Adipose tissue (tissue), 3 donors: ENCODE results near the gene MYORG. TPM values are rescaled to one million over a fixed set of nuclear protein-coding genes. Genes with fewer than 3 reads are reported as not detected.

Source experiments
- H3K27ac ChIP-seq: one replicate; pipeline ENCODE4 v1.5.1; 2013; ENCODE audit warnings: low read depth, low read length
- whole genome bisulfite sequencing, 3 donors: extraction: QIAGEN DNeasy Blood & Tissue Kit; methylation state at CpG; one replicate each; pipeline ENCODE4 v1.1.7; 2013; 5-methylcytosine and 5-hydroxymethylcytosine counted together
- polyA plus RNA-seq, 3 donors: library from polyadenylated mRNA; stranded (reverse); fragments of 200-250 nt; gene quantifications; one replicate each; pipeline ENCODE4 v1.2.3, GENCODE V29; 2013
- donor health status: healthy with polysubstance abuse.
- donor health status: Bipolar disorder and iron deficiency.
- donor health status: healthy.

Gene MYORG
- polyA plus RNA-seq, 3 donors = 5.2 to 12.1 (median 6.1) TPM

DNA sequence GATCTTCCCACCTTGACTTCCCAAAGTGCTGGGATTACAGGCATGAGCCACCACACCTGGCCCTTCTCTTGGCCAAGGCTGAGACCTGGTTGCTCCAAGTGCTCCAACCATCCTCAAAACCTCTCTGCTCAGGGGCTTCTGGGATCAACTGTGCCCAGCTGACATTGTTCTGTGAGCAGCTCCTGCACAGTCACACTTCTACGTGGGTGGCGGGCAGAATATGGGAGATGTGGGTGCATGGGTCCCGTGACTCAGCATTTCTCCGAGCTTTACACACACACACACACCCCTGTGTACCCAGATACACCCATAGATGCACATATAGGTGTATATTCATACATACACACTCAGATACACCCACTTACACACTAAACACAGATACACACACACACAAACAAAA is 10.5 kb upstream of the MYORG start:
- 80 to 91% (median 81%) methylated on average over 4 of the region's 4 CpGs for WGBS, 3 donors
- no peak overlapping the region for H3K27ac ChIP-seq

- H3K27ac ChIP-seq = no peak overlapping the region
- WGBS, 3 donors = 85 to 91% (median 89%) methylated on average over 3 of the region's 3 CpGs
Measured at GRCh38 chr9:34386656-34387055, 10.0 kb upstream of the MYORG start.

DNA sequence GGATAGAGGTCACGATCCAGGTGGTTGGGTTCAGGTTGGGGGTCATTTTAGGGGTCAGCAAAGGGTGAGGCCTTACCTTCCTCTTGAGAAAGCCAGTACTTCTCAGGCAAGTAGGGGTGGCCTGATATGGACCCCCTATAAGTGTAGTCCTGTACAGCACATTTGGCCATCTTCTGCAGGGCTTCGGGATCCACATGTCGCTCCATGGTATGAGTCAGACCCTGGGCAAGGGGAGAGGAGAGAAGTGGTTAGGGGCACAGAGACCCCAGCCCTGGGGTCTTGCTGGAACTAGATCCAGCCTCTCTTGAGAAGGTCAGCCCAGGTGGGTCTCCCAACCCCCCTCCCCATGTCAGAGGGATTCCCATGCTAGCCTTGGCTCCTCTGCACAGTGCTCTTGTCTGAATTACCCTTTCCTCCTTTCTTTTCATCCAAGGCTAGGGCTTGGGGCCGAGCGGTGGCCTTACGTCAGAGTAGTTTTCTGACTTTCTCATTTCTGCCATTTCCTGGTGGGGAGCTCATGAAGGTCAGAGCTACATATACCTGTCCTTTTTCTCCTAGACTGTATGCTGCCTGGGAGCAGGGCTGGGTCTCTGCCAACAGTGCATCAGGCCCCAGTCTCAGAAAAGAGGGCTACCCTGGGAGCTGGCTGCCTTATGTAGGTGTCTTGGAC is 9.0 kb upstream of the MYORG start:
- no peak overlapping the region for H3K27ac ChIP-seq
- WGBS, 3 donors = 95 to 96% (median 95%) methylated on average over 6 of the region's 6 CpGs

- 75 to 77% (median 77%) methylated on average over 7 of the region's 7 CpGs for WGBS, 3 donors
- no peak overlapping the region for H3K27ac ChIP-seq
Measured at GRCh38 chr9:34384368-34385165, 7.9 kb upstream of the MYORG start.

DNA sequence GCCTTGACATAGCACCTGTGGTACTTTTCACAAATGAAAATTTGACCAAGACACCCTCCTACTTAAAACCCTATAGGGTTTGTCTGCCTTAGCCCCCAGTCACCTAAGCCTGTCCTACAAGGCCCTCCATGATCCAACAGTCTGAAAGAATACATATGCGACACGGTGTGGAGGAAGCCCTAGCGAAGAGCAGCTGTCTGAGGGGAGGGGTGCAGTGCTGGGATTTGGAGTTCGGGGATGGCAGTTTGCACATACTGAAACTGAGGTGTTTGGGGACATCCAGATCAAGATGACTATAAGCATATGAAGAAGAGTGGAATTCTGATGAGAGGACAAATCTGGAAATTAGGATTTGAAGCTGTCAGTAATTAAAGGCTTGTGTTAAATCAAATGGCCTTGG is 7.2 kb upstream of the MYORG start:
- H3K27ac ChIP-seq = no peak overlapping the region
- WGBS, 3 donors = 79 to 88% (median 85%) methylated on average over 4 of the region's 4 CpGs

- no peak overlapping the region for H3K27ac ChIP-seq
- 88 to 95% (median 89%) methylated on average over 3 of the region's 3 CpGs for WGBS, 3 donors
Measured at GRCh38 chr9:34382879-34383278, 6.2 kb upstream of the MYORG start.

GRCh38 chr9:34382054-34382453 is 5.4 kb upstream of the MYORG start:
- no peak overlapping the region for H3K27ac ChIP-seq
- WGBS, 3 donors = 85 to 95% (median 90%) methylated on average over 5 of the region's 5 CpGs

- no peak overlapping the region for H3K27ac ChIP-seq
- WGBS, 3 donors = 41 to 46% (median 45%) methylated on average over 16 to 17 of the region's 17 CpGs
Measured at GRCh38 chr9:34381323-34381722, 4.6 kb upstream of the MYORG start.

DNA sequence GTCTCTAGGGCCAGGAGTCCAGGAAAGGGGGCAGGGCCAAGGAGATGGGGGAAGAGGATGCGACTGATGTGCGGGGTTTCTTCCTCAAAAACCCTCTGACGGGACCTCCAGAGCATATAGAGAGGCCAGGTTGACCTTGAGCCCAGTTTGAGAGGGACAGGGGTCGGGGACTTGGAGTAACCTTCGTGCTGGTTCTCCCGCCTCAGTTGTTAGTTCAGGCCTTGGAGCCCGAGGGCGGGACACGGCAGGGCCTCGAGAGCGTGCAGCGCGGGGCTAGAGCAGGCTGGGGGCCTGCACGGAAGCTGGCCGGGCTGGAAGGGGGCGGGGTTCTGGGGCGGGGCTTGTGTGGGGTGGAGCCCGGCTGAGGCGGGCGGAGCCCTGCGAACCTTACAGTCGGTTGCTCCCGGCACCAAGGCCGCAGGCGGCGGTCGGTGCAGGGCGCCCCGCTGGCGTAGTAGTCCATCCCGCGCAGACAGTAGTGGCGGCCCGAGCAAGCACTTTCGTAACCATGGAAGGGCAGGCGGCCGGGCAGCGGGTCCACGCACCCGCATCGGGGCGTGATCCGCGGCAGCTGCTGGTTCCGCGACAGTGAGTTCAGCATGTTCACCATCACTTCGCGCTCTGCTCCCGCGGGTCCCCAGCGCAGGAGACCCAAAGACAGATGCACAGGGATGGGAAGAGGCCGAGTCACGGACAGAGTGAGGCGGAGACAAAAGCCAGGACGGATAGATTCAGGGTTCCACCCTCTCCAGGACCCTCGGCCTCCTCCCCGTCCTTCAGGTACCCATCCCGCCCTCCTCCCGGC is 4.0 kb upstream of the MYORG start:
- no peak overlapping the region for H3K27ac ChIP-seq
- WGBS, 3 donors = 4% methylated on average over 56 to 59 of the region's 59 CpGs

GRCh38 chr9:34380034-34380510 is 3.4 kb upstream of the MYORG start:
- 21 to 53% (median 29%) methylated on average over 24 of the region's 24 CpGs for WGBS, 3 donors
- no peak overlapping the region for H3K27ac ChIP-seq

- 5 to 9% (median 6%) methylated on average over 35 of the region's 35 CpGs for WGBS, 3 donors
- no peak overlapping the region for H3K27ac ChIP-seq
Measured at GRCh38 chr9:34379334-34380033, 2.8 kb upstream of the MYORG start.

- WGBS, 3 donors = 91 to 96% (median 94%) methylated on average over 3 of the region's 3 CpGs
- no peak overlapping the region for H3K27ac ChIP-seq
Measured at GRCh38 chr9:34378376-34379060, 1.8 kb upstream of the MYORG start.

DNA sequence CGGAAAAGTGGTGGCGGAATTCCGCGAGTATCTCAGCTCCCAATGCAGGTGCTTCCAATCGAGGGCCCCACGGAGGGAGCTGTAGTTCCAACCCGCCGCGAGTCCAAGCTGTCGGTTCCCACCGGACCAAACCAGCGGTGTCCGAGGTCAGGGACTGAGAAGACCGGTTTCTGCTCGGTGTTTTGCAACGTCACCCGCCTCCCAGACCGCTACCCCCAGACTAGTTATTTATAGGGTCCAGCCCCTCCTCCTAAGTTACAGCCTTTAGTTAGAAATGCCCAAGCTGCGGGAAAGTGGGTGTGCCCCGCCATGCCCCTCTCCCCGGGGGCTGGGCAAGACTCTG is 677 bp upstream of the MYORG start:
- H3K27ac ChIP-seq = no peak overlapping the region

GRCh38 chr9:34375901-34376595 is 650 bp downstream of the MYORG start:
- H3K27ac ChIP-seq = no peak overlapping the region
- WGBS, 3 donors = 9 to 12% (median 11%) methylated on average over 17 to 22 of the region's 22 CpGs

More for the DNA sequence above, 677 bp upstream of the MYORG start:
- 3 to 4% (median 4%) methylated on average over 21 of the region's 21 CpGs for WGBS, 3 donors

DNA sequence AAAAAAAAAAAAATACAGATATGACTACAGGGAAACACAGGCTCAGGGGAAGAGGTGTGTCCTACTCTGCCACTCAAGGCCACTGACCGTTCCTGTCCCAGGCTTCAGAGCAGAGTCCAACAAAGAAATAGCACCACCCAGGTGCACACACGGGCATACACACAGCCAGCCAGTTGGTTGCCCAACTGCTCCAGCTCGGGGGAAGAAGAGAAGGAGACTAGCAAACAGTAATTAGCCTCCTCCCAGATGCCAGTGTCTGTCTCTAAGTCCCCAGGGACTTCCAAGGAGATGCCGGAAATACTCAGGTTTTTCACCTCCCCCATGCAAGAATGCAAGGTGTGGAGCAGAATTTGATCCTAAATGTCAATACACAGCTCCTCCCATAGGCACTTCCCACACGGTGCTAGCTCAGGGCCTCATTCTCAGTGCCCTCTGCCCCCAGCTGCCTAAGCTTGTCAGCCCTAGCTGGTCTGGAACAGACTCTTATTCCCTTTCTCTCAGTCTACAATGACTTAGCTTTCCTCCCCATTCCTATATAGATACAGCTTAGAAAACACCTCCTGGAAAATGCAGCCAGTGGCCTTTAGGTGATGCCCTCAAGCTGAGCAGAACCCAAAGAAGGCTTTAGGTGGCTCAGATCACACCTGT is 1.7 kb downstream of the MYORG start:
- WGBS, 3 donors = 16 to 63% (median 61%) methylated on average over 5 of the region's 5 CpGs
- no peak overlapping the region for H3K27ac ChIP-seq

- 57 to 91% (median 83%) methylated on average over 3 of the region's 3 CpGs for WGBS, 3 donors
Measured at GRCh38 chr9:34374339-34374738, 2.4 kb downstream of the MYORG start.

GRCh38 chr9:34373749-34374148 is 2.9 kb downstream of the MYORG start:
- H3K27ac ChIP-seq = no peak overlapping the region
- 78 to 90% (median 88%) methylated on average over 2 of the region's 2 CpGs for WGBS, 3 donors

More at GRCh38 chr9:34374339-34374738, 2.4 kb downstream of the MYORG start:
- no peak overlapping the region for H3K27ac ChIP-seq
